ENCODE data around the gene SLC6A12.

DNA sequence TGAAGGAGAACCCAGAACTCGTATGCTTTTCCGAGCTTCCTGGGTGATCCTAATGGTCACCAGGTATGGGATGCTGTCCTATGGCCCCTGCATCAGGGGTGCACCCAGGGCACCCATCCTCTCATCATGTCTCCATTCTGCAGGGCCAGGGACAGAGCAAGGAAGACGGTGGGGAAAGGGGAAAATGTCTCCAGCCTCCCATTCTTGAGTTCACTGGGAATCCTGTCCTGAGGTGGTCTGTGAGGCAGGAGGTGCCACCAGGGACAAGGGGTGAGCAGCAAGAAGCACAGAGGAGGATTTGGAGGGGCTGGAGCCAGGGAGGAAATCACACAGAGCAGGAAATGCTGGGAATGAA lies 14.9 kb upstream of the SLC6A12 start:
- TF ChIP-seq, protein P1, sequence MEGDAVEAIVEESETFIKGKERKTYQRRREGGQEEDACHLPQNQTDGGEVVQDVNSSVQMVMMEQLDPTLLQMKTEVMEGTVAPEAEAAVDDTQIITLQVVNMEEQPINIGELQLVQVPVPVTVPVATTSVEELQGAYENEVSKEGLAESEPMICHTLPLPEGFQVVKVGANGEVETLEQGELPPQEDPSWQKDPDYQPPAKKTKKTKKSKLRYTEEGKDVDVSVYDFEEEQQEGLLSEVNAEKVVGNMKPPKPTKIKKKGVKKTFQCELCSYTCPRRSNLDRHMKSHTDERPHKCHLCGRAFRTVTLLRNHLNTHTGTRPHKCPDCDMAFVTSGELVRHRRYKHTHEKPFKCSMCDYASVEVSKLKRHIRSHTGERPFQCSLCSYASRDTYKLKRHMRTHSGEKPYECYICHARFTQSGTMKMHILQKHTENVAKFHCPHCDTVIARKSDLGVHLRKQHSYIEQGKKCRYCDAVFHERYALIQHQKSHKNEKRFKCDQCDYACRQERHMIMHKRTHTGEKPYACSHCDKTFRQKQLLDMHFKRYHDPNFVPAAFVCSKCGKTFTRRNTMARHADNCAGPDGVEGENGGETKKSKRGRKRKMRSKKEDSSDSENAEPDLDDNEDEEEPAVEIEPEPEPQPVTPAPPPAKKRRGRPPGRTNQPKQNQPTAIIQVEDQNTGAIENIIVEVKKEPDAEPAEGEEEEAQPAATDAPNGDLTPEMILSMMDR (IDR thresholded peaks at IDR 0.05; ENCODE audit: insufficient read depth, low read length) = no peak
- TF ChIP-seq POLR2AphosphoS5 (IDR thresholded peaks at IDR 0.05; ENCODE audit: low read depth) (no peak), GABPA (IDR thresholded peaks at IDR 0.05; ENCODE audit: low read depth) (no peak), SPI1 (IDR thresholded peaks at IDR 0.05; ENCODE audit: borderline replicate concordance, low read depth) (no peak)
- TF ChIP-seq, protein P2, sequence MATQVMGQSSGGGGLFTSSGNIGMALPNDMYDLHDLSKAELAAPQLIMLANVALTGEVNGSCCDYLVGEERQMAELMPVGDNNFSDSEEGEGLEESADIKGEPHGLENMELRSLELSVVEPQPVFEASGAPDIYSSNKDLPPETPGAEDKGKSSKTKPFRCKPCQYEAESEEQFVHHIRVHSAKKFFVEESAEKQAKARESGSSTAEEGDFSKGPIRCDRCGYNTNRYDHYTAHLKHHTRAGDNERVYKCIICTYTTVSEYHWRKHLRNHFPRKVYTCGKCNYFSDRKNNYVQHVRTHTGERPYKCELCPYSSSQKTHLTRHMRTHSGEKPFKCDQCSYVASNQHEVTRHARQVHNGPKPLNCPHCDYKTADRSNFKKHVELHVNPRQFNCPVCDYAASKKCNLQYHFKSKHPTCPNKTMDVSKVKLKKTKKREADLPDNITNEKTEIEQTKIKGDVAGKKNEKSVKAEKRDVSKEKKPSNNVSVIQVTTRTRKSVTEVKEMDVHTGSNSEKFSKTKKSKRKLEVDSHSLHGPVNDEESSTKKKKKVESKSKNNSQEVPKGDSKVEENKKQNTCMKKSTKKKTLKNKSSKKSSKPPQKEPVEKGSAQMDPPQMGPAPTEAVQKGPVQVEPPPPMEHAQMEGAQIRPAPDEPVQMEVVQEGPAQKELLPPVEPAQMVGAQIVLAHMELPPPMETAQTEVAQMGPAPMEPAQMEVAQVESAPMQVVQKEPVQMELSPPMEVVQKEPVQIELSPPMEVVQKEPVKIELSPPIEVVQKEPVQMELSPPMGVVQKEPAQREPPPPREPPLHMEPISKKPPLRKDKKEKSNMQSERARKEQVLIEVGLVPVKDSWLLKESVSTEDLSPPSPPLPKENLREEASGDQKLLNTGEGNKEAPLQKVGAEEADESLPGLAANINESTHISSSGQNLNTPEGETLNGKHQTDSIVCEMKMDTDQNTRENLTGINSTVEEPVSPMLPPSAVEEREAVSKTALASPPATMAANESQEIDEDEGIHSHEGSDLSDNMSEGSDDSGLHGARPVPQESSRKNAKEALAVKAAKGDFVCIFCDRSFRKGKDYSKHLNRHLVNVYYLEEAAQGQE (IDR thresholded peaks at IDR 0.05; ENCODE audit: insufficient replicate concordance, low read depth) = no peak

Measured in HL-60 (cell line).